ENCODE data around the gene SPARCL1.

The SPARCL1 gene

DNA sequence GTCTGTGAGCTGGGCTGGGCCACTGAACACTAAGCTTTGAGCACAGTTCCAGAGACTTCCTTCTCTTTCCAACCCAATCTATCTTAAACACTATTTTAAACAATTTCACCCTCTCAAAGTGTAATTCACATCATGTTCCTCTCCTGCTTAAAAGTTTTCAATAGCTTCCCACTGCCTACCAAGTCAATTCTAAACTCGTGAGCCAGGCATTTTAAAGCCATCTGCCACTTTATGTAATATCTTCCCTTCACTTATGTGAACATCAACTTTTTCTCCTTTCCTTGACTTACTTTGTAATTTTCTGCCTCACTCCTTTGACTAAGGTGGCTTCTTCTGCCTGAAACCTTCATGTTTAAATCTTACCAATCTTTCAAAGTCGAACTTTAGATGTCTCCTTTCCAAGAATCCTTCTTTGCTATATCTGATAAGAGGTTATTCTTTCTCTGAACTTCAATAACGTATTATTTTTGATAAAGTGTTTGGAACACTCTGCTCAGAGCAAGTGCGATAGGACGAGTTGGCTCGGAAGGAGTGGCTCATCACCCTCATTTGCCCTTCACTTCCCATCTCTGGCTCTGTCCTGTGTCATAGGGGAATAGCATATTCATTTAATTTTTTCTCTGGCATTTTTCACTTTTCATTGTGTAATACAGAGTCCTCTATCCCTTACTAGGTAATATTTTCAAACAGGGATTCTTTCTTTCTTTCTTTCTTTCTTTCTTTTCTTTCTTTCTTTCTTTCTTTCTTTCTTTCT is 13.0 kb upstream of the SPARCL1 start:
- no peak for DNase-seq (ENCODE audit: low read depth)
- TF ChIP-seq, protein P1, sequence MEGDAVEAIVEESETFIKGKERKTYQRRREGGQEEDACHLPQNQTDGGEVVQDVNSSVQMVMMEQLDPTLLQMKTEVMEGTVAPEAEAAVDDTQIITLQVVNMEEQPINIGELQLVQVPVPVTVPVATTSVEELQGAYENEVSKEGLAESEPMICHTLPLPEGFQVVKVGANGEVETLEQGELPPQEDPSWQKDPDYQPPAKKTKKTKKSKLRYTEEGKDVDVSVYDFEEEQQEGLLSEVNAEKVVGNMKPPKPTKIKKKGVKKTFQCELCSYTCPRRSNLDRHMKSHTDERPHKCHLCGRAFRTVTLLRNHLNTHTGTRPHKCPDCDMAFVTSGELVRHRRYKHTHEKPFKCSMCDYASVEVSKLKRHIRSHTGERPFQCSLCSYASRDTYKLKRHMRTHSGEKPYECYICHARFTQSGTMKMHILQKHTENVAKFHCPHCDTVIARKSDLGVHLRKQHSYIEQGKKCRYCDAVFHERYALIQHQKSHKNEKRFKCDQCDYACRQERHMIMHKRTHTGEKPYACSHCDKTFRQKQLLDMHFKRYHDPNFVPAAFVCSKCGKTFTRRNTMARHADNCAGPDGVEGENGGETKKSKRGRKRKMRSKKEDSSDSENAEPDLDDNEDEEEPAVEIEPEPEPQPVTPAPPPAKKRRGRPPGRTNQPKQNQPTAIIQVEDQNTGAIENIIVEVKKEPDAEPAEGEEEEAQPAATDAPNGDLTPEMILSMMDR (IDR thresholded peaks at IDR 0.05; ENCODE audit: insufficient read depth, low read depth, low read length, missing control alignments), result no peak
- no peak overlapping the region for H3K4me3 ChIP-seq (ENCODE audit: low read length)

DNA sequence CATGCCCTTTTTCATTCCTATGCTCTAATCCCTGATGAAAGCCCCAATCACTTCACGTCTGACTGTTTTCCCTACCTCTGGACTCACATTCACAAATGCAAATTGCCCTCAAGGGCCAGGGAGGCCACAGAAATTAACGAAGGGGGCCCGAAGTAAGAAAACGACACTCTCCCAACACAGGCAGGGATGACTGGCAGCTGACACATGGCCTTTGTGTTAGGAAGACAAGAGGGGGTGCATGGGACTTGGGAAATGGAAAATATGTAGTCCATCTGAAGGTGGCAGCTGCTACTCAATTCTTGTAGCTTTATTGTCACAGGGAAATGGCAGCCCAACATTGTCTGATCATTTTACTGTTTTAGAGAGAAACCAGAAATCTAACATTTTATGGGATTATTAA is 12.3 kb upstream of the SPARCL1 start:
- no peak for DNase-seq (ENCODE audit: low read depth)
- H3K4me3 ChIP-seq (ENCODE audit: low read length), result no peak overlapping the region
- TF ChIP-seq, protein P1 (IDR thresholded peaks at IDR 0.05; ENCODE audit: insufficient read depth, low read depth, low read length, missing control alignments), result no peak

DNA sequence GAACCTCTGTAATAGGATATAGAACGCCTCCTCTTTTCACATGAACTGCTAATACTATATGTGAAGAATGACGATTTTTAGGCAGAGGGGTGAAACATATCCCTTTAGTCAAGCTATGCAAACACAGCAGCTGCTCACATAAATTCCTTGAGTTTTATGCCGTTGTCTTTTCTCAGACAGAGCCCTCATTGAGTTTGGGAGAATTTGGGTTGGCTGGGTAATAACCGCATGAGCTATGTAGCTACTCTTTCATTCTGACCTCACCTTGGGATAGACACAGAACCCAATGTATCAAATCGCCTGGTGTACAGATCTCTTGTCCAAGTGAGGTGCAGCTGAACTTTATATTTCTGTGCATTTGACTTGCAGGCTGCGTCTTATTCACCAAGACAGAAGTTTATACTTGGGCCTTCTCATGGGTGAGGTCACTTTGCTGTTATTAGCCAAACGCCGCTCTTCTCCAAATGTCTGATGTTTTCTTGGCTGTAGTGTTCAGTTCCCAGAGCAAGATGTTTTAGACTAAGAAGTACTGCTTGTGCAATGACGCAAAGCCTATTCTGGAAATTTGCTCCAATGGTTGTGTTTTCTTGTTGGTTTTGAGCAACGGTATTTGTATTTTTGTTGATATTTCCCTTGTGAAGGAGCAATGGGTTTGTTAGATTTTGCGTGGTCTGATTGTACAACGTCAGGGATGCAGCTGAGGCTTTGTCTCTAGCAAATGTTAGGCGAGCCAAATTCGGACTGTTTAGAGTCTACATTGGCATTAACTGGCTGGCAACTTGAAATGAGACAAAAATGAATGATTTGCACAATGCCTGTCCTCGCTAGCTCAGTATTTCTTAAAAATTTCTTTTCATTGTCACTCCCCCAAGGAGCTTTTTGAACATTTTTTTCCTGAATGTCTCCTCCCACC is 11.2 kb upstream of the SPARCL1 start:
- DNase-seq (ENCODE audit: low read depth), result no peak
- no peak overlapping the region for H3K4me3 ChIP-seq (ENCODE audit: low read length)
- TF ChIP-seq, protein P1 (IDR thresholded peaks at IDR 0.05; ENCODE audit: insufficient read depth, low read depth, low read length, missing control alignments), result no peak

DNA sequence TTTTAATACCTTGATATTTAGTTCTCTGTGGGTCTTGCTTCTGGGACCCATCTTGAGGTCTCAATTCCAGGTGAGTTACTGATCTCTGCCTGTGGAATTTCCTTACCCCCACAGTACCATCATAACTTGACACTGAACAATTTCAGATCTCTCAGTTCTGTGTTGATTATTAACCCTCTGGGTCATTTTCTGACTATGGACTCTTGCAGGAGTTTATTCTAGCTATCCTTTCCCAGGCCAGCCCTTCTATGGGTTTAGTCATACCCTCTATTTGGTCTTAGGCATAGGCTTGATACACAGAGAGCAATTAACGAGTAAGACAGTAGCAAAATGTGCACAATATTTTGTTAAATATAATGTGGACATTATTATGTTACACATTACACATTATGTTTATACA is 3.7 kb upstream of the SPARCL1 start:
- TF ChIP-seq, protein P1 (IDR thresholded peaks at IDR 0.05; ENCODE audit: insufficient read depth, low read depth, low read length, missing control alignments), result no peak
- DNase-seq (ENCODE audit: low read depth), result no peak
- no peak overlapping the region for H3K4me3 ChIP-seq (ENCODE audit: low read length)

DNA sequence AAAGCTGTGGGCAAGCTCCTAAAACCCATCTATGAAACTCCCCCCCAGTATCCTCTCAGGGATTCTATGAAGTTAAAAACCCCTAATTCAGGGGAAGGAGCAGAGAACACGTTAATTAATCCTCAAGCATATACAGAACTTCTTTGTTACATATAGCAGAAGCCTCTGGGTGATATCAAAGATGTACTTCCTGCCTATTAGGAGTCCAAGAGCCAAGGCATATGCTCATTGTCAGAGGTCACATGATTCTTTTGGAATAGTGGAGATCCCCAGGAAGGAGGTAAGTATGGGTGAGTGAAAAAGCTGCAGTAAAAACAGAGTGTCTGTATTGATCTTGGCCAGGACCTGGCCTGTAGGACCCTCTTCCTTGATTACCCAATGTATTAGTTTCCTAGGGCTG is 2.9 kb upstream of the SPARCL1 start:
- TF ChIP-seq, protein P1 (IDR thresholded peaks at IDR 0.05; ENCODE audit: insufficient read depth, low read depth, low read length, missing control alignments), result no peak
- H3K4me3 ChIP-seq (ENCODE audit: low read length), result no peak overlapping the region
- DNase-seq (ENCODE audit: low read depth), result no peak

DNA sequence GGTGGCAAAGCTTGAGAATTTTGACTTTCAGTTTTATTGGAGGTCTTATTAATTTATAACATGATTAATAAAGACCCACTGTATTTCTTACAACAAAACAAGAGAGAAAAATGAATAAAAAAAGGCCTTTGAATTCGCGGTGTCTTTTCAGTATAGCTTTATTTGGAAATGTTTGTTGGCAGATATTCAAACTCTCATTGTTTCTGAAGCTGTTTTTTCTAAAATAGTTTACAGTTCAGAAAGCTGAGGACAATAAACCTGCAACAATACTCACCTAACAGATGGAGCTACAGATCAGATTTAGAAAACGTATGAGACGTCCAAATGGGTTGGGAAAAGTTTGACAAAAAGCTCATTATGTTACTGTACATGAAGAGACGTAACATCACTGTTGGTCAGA is 2.4 kb upstream of the SPARCL1 start:
- TF ChIP-seq, protein P1 (IDR thresholded peaks at IDR 0.05; ENCODE audit: insufficient read depth, low read depth, low read length, missing control alignments), result no peak
- H3K4me3 ChIP-seq (ENCODE audit: low read length), result no peak overlapping the region
- no peak for DNase-seq (ENCODE audit: low read depth)

Measured in epithelial cell of esophagus (primary cell).